IMR-90 (cell line): ENCODE measurements around the gene RBPJL. TPM values are rescaled to one million over a fixed set of nuclear protein-coding genes. Genes with fewer than 3 reads are reported as not detected.

Experiments used
- ATAC-seq: fragments of 200-7000 bp; cut with Tn5 transposase; 2 replicates; pipeline ENCODE4 v1.9.1; 2020; ENCODE audit warnings: low read depth, mild to moderate bottlenecking, moderate library complexity
- BruUV-seq: library from RNA; stranded (reverse); fragments of 400-500 nt; replicated peaks from 2 replicates; lab custom pipeline; 2021; lab: Mats Ljungman, UMichigan
- CTCF ChIA-PET: fragments of 300-600 bp; formaldehyde crosslinking; extraction: SDS; loops from one replicate; lab custom pipeline; 2021; ENCODE audit warnings: antibody characterized with exemption; lab: Yijun Ruan, JAX
- POLR2A ChIA-PET: fragments of 300-600 bp; sonication (Branson Sonifier 250); formaldehyde crosslinking; loops from one replicate; lab custom pipeline; 2022; ENCODE audit warnings: antibody characterized with exemption; ENCODE audit not compliant: unreplicated experiment; lab: Charles Lee
- DNase-seq: peaks from one replicate; pipeline ENCODE4 v3.0.0; 2013
- H2AFZ ChIP-seq: replicated peaks from 2 replicates; pipeline ENCODE3; 2013; ENCODE audit warnings: low read length, mild to moderate bottlenecking; ENCODE audit not compliant: poor library complexity
- H2AK5ac ChIP-seq: 2 replicates; pipeline ENCODE4 v1.6.1; 2013; ENCODE audit warnings: low read depth, low read length, inconsistent platforms
- H2AK9ac ChIP-seq: replicated peaks from 2 replicates; pipeline ENCODE3; 2013; ENCODE audit warnings: mild to moderate bottlenecking, low read depth, low read length, moderate library complexity; ENCODE audit not compliant: poor library complexity
- H2BK120ac ChIP-seq: 2 replicates; pipeline ENCODE4 v1.6.1; 2013; ENCODE audit warnings: low read depth, low read length, inconsistent platforms
- H2BK15ac ChIP-seq: 3 replicates; pipeline ENCODE4 v1.6.1; 2013; ENCODE audit warnings: low read depth, low read length, inconsistent platforms
- H2BK20ac ChIP-seq: 2 replicates; pipeline ENCODE4 v1.6.1; 2013; ENCODE audit warnings: low read depth, mild to moderate bottlenecking, inconsistent platforms, low read length, moderate library complexity
- H2BK5ac ChIP-seq: 2 replicates; pipeline ENCODE4 v1.6.1; 2013; ENCODE audit warnings: mild to moderate bottlenecking, low read depth, low read length, inconsistent platforms; ENCODE audit not compliant: poor library complexity, severe bottlenecking
- H3K14ac ChIP-seq: replicated peaks from 2 replicates; pipeline ENCODE4 v1.6.1; 2013; ENCODE audit warnings: low read depth, low read length, inconsistent platforms
- H3K18ac ChIP-seq: 2 replicates; pipeline ENCODE4 v1.6.1; 2013; ENCODE audit warnings: low read depth, low read length, control low read depth
- H3K23ac ChIP-seq: 2 replicates; pipeline ENCODE4 v1.6.1; 2013; ENCODE audit warnings: low read depth, low read length, inconsistent platforms
- H3K27ac ChIP-seq: 2 replicates; pipeline ENCODE4 v1.5.1; 2013; ENCODE audit warnings: mild to moderate bottlenecking, control low read depth, low read length; ENCODE audit not compliant: insufficient read depth
- H3K27me3 ChIP-seq: 2 replicates; pipeline ENCODE4 v1.6.1; 2013; ENCODE audit warnings: low read length; ENCODE audit not compliant: control insufficient read depth, insufficient read depth
- H3K36me3 ChIP-seq: 2 replicates; pipeline ENCODE4 v1.6.1; 2013; ENCODE audit warnings: low read length, mixed read lengths; ENCODE audit not compliant: control insufficient read depth, insufficient read depth
- H3K4ac ChIP-seq: 2 replicates; pipeline ENCODE4 v1.6.1; 2013; ENCODE audit warnings: low read depth, low read length, inconsistent platforms
- H3K4me1 ChIP-seq: 2 replicates; pipeline ENCODE4 v1.6.1; 2013; ENCODE audit warnings: low read length, mixed read lengths; ENCODE audit not compliant: control insufficient read depth, insufficient read depth
- H3K4me2 ChIP-seq: 2 replicates; pipeline ENCODE4 v1.6.1; 2013; ENCODE audit warnings: low read depth, mild to moderate bottlenecking, control low read depth, low read length, moderate library complexity
- H3K4me3 ChIP-seq: 2 replicates; pipeline ENCODE4 v1.5.1; 2013; ENCODE audit warnings: low read depth, mild to moderate bottlenecking, control low read depth, low read length, moderate library complexity; ENCODE audit not compliant: insufficient read depth
- H3K56ac ChIP-seq: 2 replicates; pipeline ENCODE4 v1.6.1; 2013; ENCODE audit warnings: low read length, inconsistent platforms; ENCODE audit not compliant: insufficient read depth; ENCODE audit errors: extremely low read depth
- H3K79me1 ChIP-seq, 2 experiments: 2 replicates each; pipeline ENCODE4 v1.6.1; 2013; ENCODE audit warnings: low read length in 2 of 2, inconsistent platforms in 1 of 2, low read depth in 1 of 2
- H3K9ac ChIP-seq: 2 replicates; pipeline ENCODE4 v1.6.1; 2013; ENCODE audit warnings: low read depth, low read length, control low read depth
- H3K9me1 ChIP-seq: 2 replicates; pipeline ENCODE4 v1.6.1; 2013; ENCODE audit warnings: low read length, inconsistent platforms; ENCODE audit not compliant: insufficient read depth
- H3K9me3 ChIP-seq: 2 replicates; pipeline ENCODE4 v1.6.1; 2013; ENCODE audit warnings: low read length; ENCODE audit not compliant: control insufficient read depth, insufficient read depth
- H4K20me1 ChIP-seq: 2 replicates; pipeline ENCODE4 v1.6.1; 2013; ENCODE audit warnings: low read length, inconsistent platforms; ENCODE audit not compliant: insufficient read depth
- H4K5ac ChIP-seq: 2 replicates; pipeline ENCODE4 v1.6.1; 2013; ENCODE audit warnings: mild to moderate bottlenecking, low read depth, low read length, control low read depth
- H4K8ac ChIP-seq, 2 experiments: 2 replicates each; pipeline ENCODE4 v1.6.1; 2013; ENCODE audit warnings: low read depth in 2 of 2, low read length in 2 of 2, control low read depth in 1 of 2, inconsistent platforms in 1 of 2
- H4K91ac ChIP-seq: 2 replicates; pipeline ENCODE4 v1.6.1; 2013; ENCODE audit warnings: low read depth, low read length, inconsistent platforms; ENCODE audit not compliant: insufficient read depth
- CHD1 ChIP-seq: IDR thresholded peaks from 2 replicates; pipeline ENCODE4 v1.6.1; 2012; ENCODE audit warnings: low read depth, low read length, improper control_type of control experiment
- RAD21 ChIP-seq: IDR thresholded peaks from 2 replicates; pipeline ENCODE4 v1.6.1; 2012; ENCODE audit warnings: low read length, improper control_type of control experiment
- WGBS, 2 experiments: methylation state at CpG; one replicate each; pipeline versions ENCODE4 v1.1.5 to v1.1.7; 2013; ENCODE audit warnings: missing lambda C conversion rate in 2 of 2; ENCODE audit not compliant: insufficient read length in 1 of 2; ENCODE audit errors: extremely low coverage in 2 of 2; 5-methylcytosine and 5-hydroxymethylcytosine counted together
- dilution Hi-C: fragments of 300-500 bp; cut with HindIII; formaldehyde crosslinking; loops from one replicate; pipeline ENCODE4 v1.14.3; 2018; ENCODE audit warnings: low sequenced_read_pairs; ENCODE audit not compliant: unreplicated experiment
- in situ Hi-C: fragments of 300-500 bp; cut with MboI; formaldehyde crosslinking; loops from 3 replicates; pipeline ENCODE4 v1.14.3; 2019; ENCODE audit warnings: low sequenced_read_pairs, inconsistent platforms, mixed read lengths
- intact Hi-C: fragments of 100-400 bp; cut with micrococcal nuclease; formaldehyde crosslinking; loops from 2 replicates; pipeline ENCODE4 v1.10.0; 2022
- polyA plus RNA-seq, 3 experiments: library from polyadenylated mRNA; depleted of rRNA; stranded (reverse); fragments of >200 nt; gene quantifications; 2 replicates each; pipeline ENCODE4 v1.2.3, GENCODE V29; 2012; ENCODE audit warnings: low replicate concordance in 1 of 3
- total RNA-seq: library from RNA; depleted of rRNA; stranded (reverse); fragments of >200 nt; gene quantifications from 2 replicates; pipeline ENCODE4 v1.2.3, GENCODE V29; 2012

RBPJL gene
- total and polyA plus RNA-seq, 2 of the 4 experiments (the other 2 are of a cell fraction): not detected

DNA sequence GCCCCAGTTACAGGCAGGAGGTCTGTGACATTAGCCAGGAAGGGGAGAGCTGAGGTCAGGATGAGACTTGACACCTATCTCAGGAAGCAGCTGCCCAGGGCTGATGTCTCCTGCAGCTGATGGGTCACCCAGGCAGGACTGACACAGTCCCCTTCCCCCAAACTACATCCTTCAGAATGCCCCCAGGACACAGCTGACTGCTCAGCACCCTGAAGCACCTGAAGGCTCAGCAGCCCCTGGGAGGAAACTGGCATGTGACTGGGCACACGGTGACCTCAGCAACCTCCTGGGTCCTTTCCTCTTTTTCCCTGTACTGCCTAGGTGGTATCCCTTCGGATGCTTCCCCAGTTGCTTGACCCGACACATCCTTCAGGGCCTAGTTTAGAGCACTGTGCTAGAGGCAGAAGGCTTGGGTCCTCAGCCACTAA lies 39.7 kb downstream of the RBPJL start:
- Histone ChIP-seq H3K4ac (peak overlapping the region; percentile 82), H2AK5ac (peak overlapping the region; percentile 73), H3K9me3 (no peaks in the 10 kb centered on the region), H3K4me1 (peaks cover 45% of the 10 kb centered on the region), H3K27me3 (no peaks in the 10 kb centered on the region), H3K56ac (peak overlapping the region; percentile 58), H2BK120ac (peak overlapping the region; percentile 37), H2BK20ac (peak overlapping the region; percentile 19; the same call in 1 of the 2 replicates), H2BK15ac (peak overlapping the region; percentile 50; the same call in 2 of the 3 replicates), H3K27ac (peak overlapping the region; percentile 91), H2BK5ac (peak overlapping the region; percentile 73), H3K9ac (peak overlapping the region; percentile 95), H2AK9ac (peak overlapping the region; percentile 25), H2AFZ (no peak overlapping the region), H3K23ac (peak overlapping the region; percentile 92), H3K9me1 (peaks cover 13% of the 10 kb centered on the region; the same call in 1 of the 2 replicates), H4K8ac (peak overlapping the region; percentile 43 to 56), H3K4me3 (peak overlapping the region; percentile 74), H4K91ac (peak overlapping the region; percentile 39; the same call in 1 of the 2 replicates), H3K4me2 (peak overlapping the region; percentile 80), H3K14ac (peak overlapping the region; percentile 94), H3K79me1 (peaks cover 0 to 64% of the 10 kb centered on the region in 2 experiments; a peak in 3 of 4 replicates), H3K36me3 (peaks cover 8% of the 10 kb centered on the region; the same call in 1 of the 2 replicates), H4K5ac (0 out of 2 replicates have a peak overlapping the region, but pooled peaks have one; percentile 9), H3K18ac (peak overlapping the region; percentile 82), H4K20me1 (peaks cover 42% of the 10 kb centered on the region)
- DNase-seq: no peak
- ChIA-PET POLR2A (interaction anchor here (0.5 to 1.3 kb wide), 2 partner anchors 9 to 20 kb away, joined by 3 to 4 read pairs; no protein-coding TSS in a partner anchor), CTCF (no interaction called here)
- intact Hi-C loops (no loop called here), dilution Hi-C loops (no loop called here), in situ Hi-C loops (loop anchor here (25.0 kb wide), 1 partner anchor 566 kb away; the partner anchor contains the start of gene PLTP)
- no TSS peak for BruUV-seq
- WGBS, 2 experiments: no CpG with 5 or more reads among the region's 3 CpGs
- no peak for TF ChIP-seq RAD21
- 0 out of 2 replicates have a peak, but pooled peaks have one; percentile 32 for TF ChIP-seq CHD1
- ATAC-seq: no peak
